GM23338 (cell line): Measurements from ENCODE around the gene PPP1R37. TPM values are rescaled to one million over a fixed set of nuclear protein-coding genes. Genes with fewer than 3 reads are reported as not detected.

Source experiments
- ATAC-seq: fragments of 200-7000 bp; cut with Tn5 transposase; 3 replicates; pipeline ENCODE4 v1.9.1; 2020
- DNase-seq: peaks from one replicate; pipeline ENCODE4 v3.0.0-alpha.2; 2015; ENCODE audit warnings: low spot score
- H2AFZ ChIP-seq: fragments of 200-600 bp; sonication (generic); 2 replicates; pipeline ENCODE4 v1.8.0; 2016; ENCODE audit warnings: antibody characterized with exemption, mild to moderate bottlenecking, moderate library complexity
- H3F3A ChIP-seq: fragments of 200-600 bp; sonication (generic); replicated peaks from 2 replicates; pipeline ENCODE4 v1.8.0; 2017; ENCODE audit warnings: antibody characterized with exemption, mixed run types, low read depth
- H3K27ac ChIP-seq: fragments of 200-600 bp; sonication (generic); 2 replicates; pipeline ENCODE4 v1.6.1; 2016; ENCODE audit warnings: low read depth
- H3K27me3 ChIP-seq: fragments of 200-600 bp; sonication (generic); 2 replicates; pipeline ENCODE4 v1.8.0; 2016; ENCODE audit warnings: mild to moderate bottlenecking, mixed run types, moderate library complexity; ENCODE audit not compliant: insufficient read depth
- H3K36me3 ChIP-seq: fragments of 200-600 bp; sonication (generic); 2 replicates; pipeline ENCODE4 v1.8.0; 2016; ENCODE audit warnings: mild to moderate bottlenecking; ENCODE audit not compliant: insufficient read depth
- H3K4me1 ChIP-seq: fragments of 200-600 bp; sonication (generic); 2 replicates; pipeline ENCODE4 v1.8.0; 2016; ENCODE audit warnings: mild to moderate bottlenecking, moderate library complexity; ENCODE audit not compliant: insufficient read depth
- H3K4me2 ChIP-seq: fragments of 200-600 bp; sonication (generic); 2 replicates; pipeline ENCODE4 v1.7.1; 2017; ENCODE audit warnings: mixed run types
- H3K4me3 ChIP-seq: fragments of 200-600 bp; sonication (generic); 2 replicates; pipeline ENCODE4 v1.6.1; 2016; ENCODE audit warnings: mixed run types
- H3K79me2 ChIP-seq: fragments of 200-600 bp; sonication (generic); replicated peaks from 2 replicates; pipeline ENCODE4 v1.8.0; 2017; ENCODE audit warnings: mild to moderate bottlenecking; ENCODE audit not compliant: insufficient read depth
- H3K9me2 ChIP-seq: fragments of 200-600 bp; sonication (generic); 2 replicates; pipeline ENCODE4 v1.8.0; 2017; ENCODE audit not compliant: insufficient read depth
- H4K20me1 ChIP-seq: fragments of 200-600 bp; sonication (generic); replicated peaks from 2 replicates; pipeline ENCODE4 v1.8.0; 2017; ENCODE audit warnings: mild to moderate bottlenecking; ENCODE audit not compliant: insufficient read depth
- H3K27ac Mint-ChIP-seq: 2 replicates; pipeline ENCODE4 v1.8.0; 2020; ENCODE audit warnings: inconsistent platforms, mild to moderate bottlenecking, moderate library complexity, mixed read lengths
- H3K27me3 Mint-ChIP-seq: 3 replicates; pipeline ENCODE4 v1.8.0; 2022; ENCODE audit warnings: low read depth, mild to moderate bottlenecking, moderate library complexity, mixed read lengths, inconsistent platforms; ENCODE audit not compliant: insufficient read depth, poor library complexity
- H3K36me3 Mint-ChIP-seq: 3 replicates; pipeline ENCODE4 v1.8.0; 2021; ENCODE audit warnings: low read depth, mild to moderate bottlenecking, inconsistent platforms, moderate library complexity, mixed read lengths
- H3K4me1 Mint-ChIP-seq: 3 replicates; pipeline ENCODE4 v1.8.0; 2020; ENCODE audit warnings: mild to moderate bottlenecking, inconsistent platforms, mixed read lengths
- H3K4me3 Mint-ChIP-seq: 3 replicates; pipeline ENCODE4 v1.8.0; 2021; ENCODE audit warnings: moderate library complexity, mild to moderate bottlenecking, inconsistent platforms, mixed read lengths
- H3K9me3 Mint-ChIP-seq: 3 replicates; pipeline ENCODE4 v1.8.0; 2020; ENCODE audit warnings: moderate library complexity, mild to moderate bottlenecking, inconsistent platforms, mixed read lengths
- CREB1 ChIP-seq: fragments of 250-450 bp; sonication (Bioruptor Pico); IDR thresholded peaks from 2 replicates; pipeline ENCODE4 v1.5.0; 2020; ENCODE audit warnings: low read depth, mild to moderate bottlenecking, moderate library complexity
- CTCF ChIP-seq, 2 experiments: fragments of 200-600 bp in 1 of 2; sonication (generic) in 1 of 2; conservative IDR thresholded peaks; 2 replicates each; pipeline versions ENCODE4 v1.5.1 to v1.6.1; 2016 to 2017; ENCODE audit warnings: antibody characterized with exemption in 2 of 2, low read depth in 2 of 2, mild to moderate bottlenecking in 2 of 2, moderate library complexity in 1 of 2
- ETS1 ChIP-seq: IDR thresholded peaks from 2 replicates; pipeline ENCODE4 v1.6.1; 2016; ENCODE audit warnings: antibody characterized with exemption
- EZH2 ChIP-seq: fragments of 200-600 bp; sonication (generic); IDR thresholded peaks from one replicate; pipeline ENCODE4 v1.8.0; 2017; ENCODE audit warnings: antibody characterized with exemption, mild to moderate bottlenecking, low read depth; ENCODE audit not compliant: unreplicated experiment
- EZH2phosphoT487 ChIP-seq: fragments of 200-600 bp; sonication (generic); IDR thresholded peaks from one replicate; pipeline ENCODE4 v1.8.1; 2018; ENCODE audit warnings: antibody characterized with exemption; ENCODE audit not compliant: unreplicated experiment
- JUNB ChIP-seq: IDR thresholded peaks from one replicate; pipeline ENCODE4 v1.6.1; 2016; ENCODE audit warnings: antibody characterized with exemption; ENCODE audit not compliant: unreplicated experiment
- NANOG ChIP-seq: IDR thresholded peaks from 2 replicates; pipeline ENCODE4 v1.6.1; 2016; ENCODE audit warnings: antibody characterized with exemption, borderline replicate concordance
- POLR2AphosphoS5 ChIP-seq: IDR thresholded peaks from 2 replicates; pipeline ENCODE4 v1.6.1; 2016; ENCODE audit warnings: antibody characterized with exemption, low read depth
- REST ChIP-seq: IDR thresholded peaks from one replicate; pipeline ENCODE4 v1.6.1; 2018; ENCODE audit warnings: antibody characterized with exemption; ENCODE audit not compliant: unreplicated experiment
- STAT1 ChIP-seq: IDR thresholded peaks from one replicate; pipeline ENCODE4 v1.6.1; 2016; ENCODE audit warnings: antibody characterized with exemption; ENCODE audit not compliant: unreplicated experiment
- ZNF114 ChIP-seq: fragments of 250-450 bp; sonication (Bioruptor Pico); IDR thresholded peaks from 2 replicates; pipeline ENCODE4 v1.5.0; 2020; ENCODE audit warnings: mild to moderate bottlenecking, moderate library complexity
- ZNF331 ChIP-seq: fragments of 250-450 bp; sonication (Bioruptor Pico); IDR thresholded peaks from 2 replicates; pipeline ENCODE4 v1.5.0; 2020; ENCODE audit warnings: low read depth, mild to moderate bottlenecking, moderate library complexity
- ZNF462 ChIP-seq: fragments of 250-450 bp; sonication (Bioruptor Pico); IDR thresholded peaks from 2 replicates; pipeline ENCODE4 v1.5.0; 2020; ENCODE audit warnings: mild to moderate bottlenecking, moderate library complexity
- polyA plus RNA-seq: library from polyadenylated mRNA; unstranded; fragments of >200 nt; fragmentation: Nextera tagmentation; extraction: Ambion mirVana; gene quantifications from 2 replicates; pipeline ENCODE4 v1.2.1, GENCODE V29; 2016
- total RNA-seq: library from RNA; depleted of rRNA; stranded (reverse); fragments of >200 nt; shearing (Covaris generic); gene quantifications from 2 replicates; pipeline ENCODE4 v1.2.3, GENCODE V29; 2014

PPP1R37 gene
- total and polyA plus RNA-seq, 2 experiments from 2014 or later = 6.9 to 47.2 TPM

GRCh38 chr19:45163751-45164460, 70.9 kb downstream of the PPP1R37 start:
- Mint-ChIP-seq H3K27me3 (peaks cover 14% of the 10 kb centered on the region), H3K4me1 (peaks cover 20% of the 10 kb centered on the region)
- ATAC-seq = no peak

More at GRCh38 chr19:45163751-45164460, 70.9 kb downstream of the PPP1R37 start:
- Histone ChIP-seq H3K4me3 (no peak overlapping the region), H4K20me1 (no peaks in the 10 kb centered on the region; the same call in 1 of the 2 replicates), H3K27ac (no peak overlapping the region), H2AFZ (no peak overlapping the region), H3K79me2 (no peaks in the 10 kb centered on the region), H3K4me1 (0 out of 2 replicates have a peak, but pooled peaks cover 4% of the 10 kb centered on the region), H3K9me2 (no peaks in the 10 kb centered on the region), H3F3A (no peaks in the 10 kb centered on the region; the same call in 1 of the 2 replicates), H3K4me2 (no peak overlapping the region), H3K27me3 (no peaks in the 10 kb centered on the region), H3K36me3 (no peaks in the 10 kb centered on the region)
- Mint-ChIP-seq H3K36me3 (no peaks in the 10 kb centered on the region), H3K4me3 (no peak overlapping the region), H3K9me3 (no peaks in the 10 kb centered on the region; the same call in 2 of the 3 replicates), H3K27ac (no peak overlapping the region)
- TF ChIP-seq EZH2phosphoT487 = no peak
- TF ChIP-seq EZH2 = no peak
- no peak for TF ChIP-seq ETS1
- TF ChIP-seq STAT1 = no peak
- TF ChIP-seq REST = no peak
- no peak for TF ChIP-seq POLR2AphosphoS5
- TF ChIP-seq JUNB = no peak
- TF ChIP-seq ZNF462 (CRISPR knock-in tag) = no peak
- no peak for TF ChIP-seq CREB1 (CRISPR knock-in tag)
- TF ChIP-seq CTCF (conservative IDR thresholded peaks at IDR 0.05; ENCODE audit: low read depth in 2 of 2) = no peak
- TF ChIP-seq ZNF114 (CRISPR knock-in tag) = no peak
- no peak for TF ChIP-seq ZNF331
- TF ChIP-seq NANOG = no peak
- no peak for DNase-seq
